ENCODE data around the gene TYSND1.

DNA sequence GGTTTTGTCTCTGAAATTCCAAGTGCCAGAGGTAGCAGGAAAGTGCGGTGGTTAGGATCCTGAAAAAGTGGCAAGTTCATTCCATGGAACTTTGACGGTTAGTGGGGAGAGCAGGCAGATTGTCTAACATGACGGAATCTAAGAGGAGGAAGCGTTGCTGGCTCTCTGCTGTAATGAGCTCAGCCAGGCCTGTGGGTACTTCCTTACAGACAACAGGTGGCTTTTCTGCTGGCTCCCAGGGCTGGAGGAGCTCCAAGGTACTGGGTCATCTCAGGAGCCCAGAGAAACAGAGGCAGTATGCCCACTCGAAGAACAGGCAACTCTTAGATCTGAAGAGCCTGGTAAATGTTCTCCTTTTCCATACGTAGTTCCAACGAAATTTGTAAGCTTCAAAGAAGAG lies 10.8 kb downstream of the TYSND1 start:
- TF ChIP-seq POLR2A (IDR thresholded peaks at IDR 0.05; ENCODE audit: low read depth, low read length), result no peak
- TF ChIP-seq POLR2AphosphoS5 (IDR thresholded peaks at IDR 0.05; ENCODE audit: low read depth, low read length), result no peak
- no peak for TF ChIP-seq TAF1 (IDR thresholded peaks at IDR 0.05; ENCODE audit: low read depth, low read length)
- TF ChIP-seq POU2F2 (IDR thresholded peaks at IDR 0.05; ENCODE audit: low read depth, low read length), result no peak
